Upper lobe of left lung (tissue), 6 donors: Measurements from ENCODE around the gene IGSF5. TPM values are rescaled to one million over a fixed set of nuclear protein-coding genes. Genes with fewer than 3 reads are reported as not detected.

ENCODE experiments used
- ATAC-seq, 2 donors: fragments of 200-7000 bp; cut with Tn5 transposase; one replicate each; pipeline ENCODE4 v1.9.1; 2022; ENCODE audit warnings: mild to moderate bottlenecking in 2 of 2, moderate library complexity in 2 of 2; ENCODE audit not compliant: low FRiP score in 2 of 2
- DNase-seq, 2 donors: peaks; one replicate each; pipeline ENCODE4 v3.0.0-alpha.2; 2019 to 2020
- H3K27ac ChIP-seq, 4 donors: fragments of 200-600 bp; sonication (generic); one replicate each; pipeline ENCODE4 v1.5.1; 2016 to 2019
- H3K27me3 ChIP-seq, 4 donors: fragments of 200-600 bp; sonication (generic); one replicate each; pipeline ENCODE4 v1.5.1; 2017 to 2019
- H3K36me3 ChIP-seq, 4 donors: fragments of 200-600 bp; sonication (generic); one replicate each; pipeline ENCODE4 v1.5.1; 2016 to 2019
- H3K4me1 ChIP-seq, 4 donors: fragments of 200-600 bp; sonication (generic); one replicate each; pipeline ENCODE4 v1.5.1; 2018 to 2019
- H3K4me3 ChIP-seq, 4 donors: fragments of 200-600 bp; sonication (generic); one replicate each; pipeline ENCODE4 v1.5.1; 2017 to 2019; ENCODE audit warnings: mild to moderate bottlenecking in 2 of 4, moderate library complexity in 1 of 4
- H3K9me3 ChIP-seq, 4 donors: fragments of 200-600 bp; sonication (generic); one replicate each; pipeline ENCODE4 v1.5.1; 2018 to 2019
- EP300 ChIP-seq, 4 donors: sonication (generic); formaldehyde crosslinking; IDR thresholded peaks; one replicate each; pipeline ENCODE4 v1.5.1; 2017; ENCODE audit warnings: antibody characterized with exemption in 4 of 4, control low read depth in 2 of 4
- POLR2A ChIP-seq, 4 donors: fragments of 450-650 bp; IDR thresholded peaks; one replicate each; pipeline ENCODE4 v1.5.1; 2016 to 2017; ENCODE audit warnings: antibody characterized with exemption in 4 of 4, mild to moderate bottlenecking in 2 of 4
- POLR2AphosphoS5 ChIP-seq, 2 donors: sonication (generic); formaldehyde crosslinking; IDR thresholded peaks; one replicate each; pipeline ENCODE4 v1.5.1; 2017; ENCODE audit warnings: antibody characterized with exemption in 2 of 2
- WGBS, 2 donors: methylation state at CpG; one replicate each; pipeline ENCODE4 v1.1.5; 2017 to 2018; 5-methylcytosine and 5-hydroxymethylcytosine counted together
- total RNA-seq, 6 donors: library from RNA; depleted of rRNA in 4 of 6; stranded (reverse); fragments of >200 nt in 4 of 6; gene quantifications; one replicate each; pipeline versions ENCODE4 v1.1.0 to v1.2.1, GENCODE V29; 2016 to 2021
- TF ChIP-seq, protein P1 (sequence below), 6 experiments: fragments of 450-650 bp in 4 of 6; fragments of 200-600 bp in 2 of 6; sonication (generic) in 2 of 6; IDR thresholded peaks; one replicate each; pipeline ENCODE4 v1.5.1; 2016 to 2019; ENCODE audit warnings: antibody characterized with exemption in 6 of 6
- donor health status: DM: no; HTN: no; CAD: no; lungs with moderate emphysema.
- donor health status: DM: no; HTN: yes; CAD: no; lungs with severe emphysema.

IGSF5 gene
- total RNA-seq, 6 donors from 2014 or later: not detected

DNA sequence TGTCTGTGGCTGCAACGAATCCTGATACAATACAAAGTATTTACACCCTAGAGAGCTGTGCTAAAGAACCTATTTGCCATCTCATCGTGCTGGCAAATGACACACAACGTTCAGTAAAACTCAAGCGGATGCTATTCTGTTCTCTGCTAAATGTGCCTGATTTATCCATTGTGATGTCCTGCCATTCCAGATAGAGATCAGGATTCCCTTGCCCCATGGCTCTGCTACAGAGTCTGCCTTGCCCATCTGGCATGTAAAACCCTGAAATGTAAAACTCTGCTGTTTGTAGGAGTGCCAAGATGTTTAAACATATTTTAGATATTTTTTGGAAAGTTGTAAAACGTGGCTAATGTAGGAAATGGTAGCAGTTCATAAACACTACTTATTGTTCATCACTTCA lies 20.0 kb upstream of the IGSF5 start:
- Histone ChIP-seq H3K9me3 (no peaks in the 10 kb centered on the region), H3K4me1 (no peaks in the 10 kb centered on the region), H3K36me3 (no peaks in the 10 kb centered on the region), H3K27me3 (no peaks in the 10 kb centered on the region), H3K27ac (no peak overlapping the region), H3K4me3 (no peak overlapping the region)
- TF ChIP-seq, protein P1, sequence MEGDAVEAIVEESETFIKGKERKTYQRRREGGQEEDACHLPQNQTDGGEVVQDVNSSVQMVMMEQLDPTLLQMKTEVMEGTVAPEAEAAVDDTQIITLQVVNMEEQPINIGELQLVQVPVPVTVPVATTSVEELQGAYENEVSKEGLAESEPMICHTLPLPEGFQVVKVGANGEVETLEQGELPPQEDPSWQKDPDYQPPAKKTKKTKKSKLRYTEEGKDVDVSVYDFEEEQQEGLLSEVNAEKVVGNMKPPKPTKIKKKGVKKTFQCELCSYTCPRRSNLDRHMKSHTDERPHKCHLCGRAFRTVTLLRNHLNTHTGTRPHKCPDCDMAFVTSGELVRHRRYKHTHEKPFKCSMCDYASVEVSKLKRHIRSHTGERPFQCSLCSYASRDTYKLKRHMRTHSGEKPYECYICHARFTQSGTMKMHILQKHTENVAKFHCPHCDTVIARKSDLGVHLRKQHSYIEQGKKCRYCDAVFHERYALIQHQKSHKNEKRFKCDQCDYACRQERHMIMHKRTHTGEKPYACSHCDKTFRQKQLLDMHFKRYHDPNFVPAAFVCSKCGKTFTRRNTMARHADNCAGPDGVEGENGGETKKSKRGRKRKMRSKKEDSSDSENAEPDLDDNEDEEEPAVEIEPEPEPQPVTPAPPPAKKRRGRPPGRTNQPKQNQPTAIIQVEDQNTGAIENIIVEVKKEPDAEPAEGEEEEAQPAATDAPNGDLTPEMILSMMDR (IDR thresholded peaks at IDR 0.05): no peak
- no peak for TF ChIP-seq POLR2AphosphoS5 (IDR thresholded peaks at IDR 0.05)
- no peak for TF ChIP-seq EP300 (IDR thresholded peaks at IDR 0.05)
- no peak for TF ChIP-seq POLR2A (IDR thresholded peaks at IDR 0.05)
- DNase-seq (no peak), ATAC-seq (no peak)
- 74 to 81% methylated on average over 5 of the region's 5 CpGs for WGBS, 2 donors

DNA sequence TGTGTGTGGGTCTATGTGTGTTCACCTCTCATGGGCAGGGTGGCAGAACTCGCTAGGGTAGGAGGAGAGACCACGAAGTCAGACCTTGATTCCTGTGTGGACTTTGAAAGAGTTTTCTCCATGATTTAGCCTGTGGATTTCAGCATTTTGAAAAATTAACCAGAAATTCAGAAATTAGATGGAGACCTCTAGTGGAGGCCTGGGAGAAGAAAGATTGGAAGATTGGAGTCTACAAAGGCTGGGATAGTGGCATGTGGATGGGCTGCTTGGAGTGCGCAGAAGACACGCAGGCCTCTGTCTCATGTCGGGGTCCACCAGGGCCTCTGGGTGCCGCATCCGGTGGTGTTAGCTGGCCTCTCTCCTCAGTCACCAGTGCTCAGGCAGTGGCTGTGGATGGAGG lies 18.9 kb upstream of the IGSF5 start:
- TF ChIP-seq EP300 (IDR thresholded peaks at IDR 0.05) (no peak), POLR2AphosphoS5 (IDR thresholded peaks at IDR 0.05) (no peak), POLR2A (IDR thresholded peaks at IDR 0.05) (no peak)
- TF ChIP-seq, protein P1 (IDR thresholded peaks at IDR 0.05): no peak
- WGBS, 2 donors: 96% methylated on average over 6 to 7 of the region's 7 CpGs
- no peaks in the 10 kb centered on the region for H3K36me3 ChIP-seq
- ATAC-seq (no peak), DNase-seq (peak in 1 of 2 donors; percentile 45)
- H3K27me3 ChIP-seq: no peaks in the 10 kb centered on the region
- H3K9me3 ChIP-seq: no peaks in the 10 kb centered on the region
- no peaks in the 10 kb centered on the region for H3K4me1 ChIP-seq
- H3K27ac ChIP-seq: no peak overlapping the region
- H3K4me3 ChIP-seq: no peak overlapping the region

GRCh38 chr21:39727401-39728120 lies 17.4 kb upstream of the IGSF5 start:
- no peak for DNase-seq
- Histone ChIP-seq H3K27me3 (no peaks in the 10 kb centered on the region), H3K4me1 (no peaks in the 10 kb centered on the region), H3K9me3 (no peaks in the 10 kb centered on the region), H3K4me3 (no peak overlapping the region), H3K27ac (no peak overlapping the region), H3K36me3 (no peaks in the 10 kb centered on the region)
- ATAC-seq: no peak
- no peak for TF ChIP-seq POLR2AphosphoS5 (IDR thresholded peaks at IDR 0.05)
- no peak for TF ChIP-seq POLR2A (IDR thresholded peaks at IDR 0.05)
- TF ChIP-seq, protein P1 (IDR thresholded peaks at IDR 0.05): no peak
- no peak for TF ChIP-seq EP300 (IDR thresholded peaks at IDR 0.05)
- WGBS, 2 donors: 85 to 87% methylated on average over 15 of the region's 15 CpGs

DNA sequence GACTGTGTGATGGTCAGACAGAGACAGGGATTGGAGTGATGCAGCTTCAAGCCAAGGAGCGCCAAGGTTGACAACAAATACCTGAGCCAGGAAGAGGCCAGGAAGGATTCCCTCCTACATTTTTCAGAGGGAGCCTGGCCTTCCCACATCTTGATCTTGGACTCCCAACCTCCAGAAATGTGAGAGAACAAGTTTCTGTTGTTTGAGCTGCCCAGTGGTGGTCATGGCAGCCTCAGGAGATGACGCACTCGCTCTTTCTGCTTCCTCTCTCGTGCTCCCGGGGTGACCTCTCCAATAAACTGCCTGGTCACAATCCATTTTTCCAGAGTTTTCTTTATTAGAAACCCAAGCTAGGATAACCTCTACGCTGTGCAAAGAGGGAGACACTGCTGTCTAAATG lies 16.6 kb upstream of the IGSF5 start:
- TF ChIP-seq, protein P1 (IDR thresholded peaks at IDR 0.05): no peak
- no peak for TF ChIP-seq POLR2A (IDR thresholded peaks at IDR 0.05)
- TF ChIP-seq EP300 (IDR thresholded peaks at IDR 0.05): no peak
- no peak for TF ChIP-seq POLR2AphosphoS5 (IDR thresholded peaks at IDR 0.05)
- WGBS, 2 donors: 89 to 91% methylated on average over 6 of the region's 6 CpGs
- no peak for DNase-seq

More for the DNA sequence above, 16.6 kb upstream of the IGSF5 start:
- H3K4me3 ChIP-seq: no peak overlapping the region
- no peak for ATAC-seq
- no peak overlapping the region for H3K27ac ChIP-seq
- H3K4me1 ChIP-seq: no peaks in the 10 kb centered on the region
- H3K36me3 ChIP-seq: no peaks in the 10 kb centered on the region
- H3K9me3 ChIP-seq: no peaks in the 10 kb centered on the region
- H3K27me3 ChIP-seq: no peaks in the 10 kb centered on the region
